Measurements from ENCODE around the gene TGFBRAP1.

- TF ChIP-seq POLR2A (IDR thresholded peaks at IDR 0.05) (no peak), CTCF (IDR thresholded peaks at IDR 0.05) (no peak), EP300 (IDR thresholded peaks at IDR 0.05) (no peak)
Observed at GRCh38 chr2:105368759-105369408, 39.3 kb upstream of the TGFBRAP1 start.

All from stomach (tissue), 4 donors.